GM12801 (cell line): ENCODE data around the gene IFT122.

Source experiments
- TF ChIP-seq, protein P1 (sequence below): IDR thresholded peaks from one replicate; pipeline ENCODE4 v1.5.1; 2011; ENCODE audit warnings: control low read depth; ENCODE audit not compliant: insufficient read length; ENCODE audit errors: extremely low read depth

IFT122 gene

DNA sequence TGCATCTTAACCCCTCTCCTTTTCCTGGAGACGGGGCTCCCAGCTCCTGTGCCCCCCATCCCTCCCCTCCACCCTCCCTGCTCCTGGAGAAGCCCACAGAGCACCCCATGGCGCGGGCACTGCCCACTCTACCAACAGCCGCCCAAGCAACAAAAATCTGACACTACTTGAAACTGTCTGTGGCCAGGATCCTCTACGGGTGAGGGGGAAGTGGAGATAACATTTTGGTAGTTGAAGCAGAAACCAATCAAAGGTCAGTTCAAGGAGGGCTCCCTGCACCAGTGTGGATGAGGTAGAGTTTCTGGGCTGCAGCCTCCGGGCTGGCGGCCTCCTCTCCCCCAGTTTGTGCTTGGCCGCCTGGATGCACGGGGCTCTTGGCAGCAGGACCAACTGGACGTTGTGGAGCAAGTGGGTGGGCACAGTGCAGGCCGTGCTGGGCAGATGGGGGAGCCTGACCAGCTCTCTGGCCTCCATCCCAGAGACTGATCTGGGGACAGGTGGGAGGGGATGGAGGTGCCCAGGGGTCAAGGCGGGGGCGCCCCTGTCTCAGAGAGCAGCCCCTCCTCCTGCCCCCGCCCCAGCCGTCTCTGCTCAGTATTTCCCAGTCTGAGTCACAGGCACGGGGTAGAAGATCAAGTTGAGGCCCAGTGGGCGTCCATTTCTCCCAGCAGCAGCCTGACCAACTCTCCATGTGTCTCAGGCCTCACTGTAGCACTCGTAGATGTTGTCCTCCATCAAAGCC lies 115.8 kb downstream of the IFT122 start:
- TF ChIP-seq, protein P1, sequence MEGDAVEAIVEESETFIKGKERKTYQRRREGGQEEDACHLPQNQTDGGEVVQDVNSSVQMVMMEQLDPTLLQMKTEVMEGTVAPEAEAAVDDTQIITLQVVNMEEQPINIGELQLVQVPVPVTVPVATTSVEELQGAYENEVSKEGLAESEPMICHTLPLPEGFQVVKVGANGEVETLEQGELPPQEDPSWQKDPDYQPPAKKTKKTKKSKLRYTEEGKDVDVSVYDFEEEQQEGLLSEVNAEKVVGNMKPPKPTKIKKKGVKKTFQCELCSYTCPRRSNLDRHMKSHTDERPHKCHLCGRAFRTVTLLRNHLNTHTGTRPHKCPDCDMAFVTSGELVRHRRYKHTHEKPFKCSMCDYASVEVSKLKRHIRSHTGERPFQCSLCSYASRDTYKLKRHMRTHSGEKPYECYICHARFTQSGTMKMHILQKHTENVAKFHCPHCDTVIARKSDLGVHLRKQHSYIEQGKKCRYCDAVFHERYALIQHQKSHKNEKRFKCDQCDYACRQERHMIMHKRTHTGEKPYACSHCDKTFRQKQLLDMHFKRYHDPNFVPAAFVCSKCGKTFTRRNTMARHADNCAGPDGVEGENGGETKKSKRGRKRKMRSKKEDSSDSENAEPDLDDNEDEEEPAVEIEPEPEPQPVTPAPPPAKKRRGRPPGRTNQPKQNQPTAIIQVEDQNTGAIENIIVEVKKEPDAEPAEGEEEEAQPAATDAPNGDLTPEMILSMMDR: no peak

DNA sequence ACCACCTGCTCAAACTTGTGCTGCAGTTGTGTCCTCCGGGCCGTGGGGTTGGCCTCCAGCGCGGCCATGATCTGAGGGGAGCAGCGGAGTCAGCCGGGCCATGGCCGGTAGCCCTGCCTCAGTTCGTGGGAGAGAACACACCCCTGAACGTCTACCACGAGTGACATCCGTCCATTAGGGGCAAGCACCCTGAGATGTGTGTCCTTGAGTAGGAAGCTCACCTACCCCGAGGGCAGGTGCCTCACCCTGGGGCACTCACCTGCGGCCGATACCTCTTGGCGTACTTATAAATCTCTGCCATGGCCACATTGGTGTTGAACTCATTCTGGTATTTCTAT lies 116.3 kb downstream of the IFT122 start:
- TF ChIP-seq, protein P1: no peak

DNA sequence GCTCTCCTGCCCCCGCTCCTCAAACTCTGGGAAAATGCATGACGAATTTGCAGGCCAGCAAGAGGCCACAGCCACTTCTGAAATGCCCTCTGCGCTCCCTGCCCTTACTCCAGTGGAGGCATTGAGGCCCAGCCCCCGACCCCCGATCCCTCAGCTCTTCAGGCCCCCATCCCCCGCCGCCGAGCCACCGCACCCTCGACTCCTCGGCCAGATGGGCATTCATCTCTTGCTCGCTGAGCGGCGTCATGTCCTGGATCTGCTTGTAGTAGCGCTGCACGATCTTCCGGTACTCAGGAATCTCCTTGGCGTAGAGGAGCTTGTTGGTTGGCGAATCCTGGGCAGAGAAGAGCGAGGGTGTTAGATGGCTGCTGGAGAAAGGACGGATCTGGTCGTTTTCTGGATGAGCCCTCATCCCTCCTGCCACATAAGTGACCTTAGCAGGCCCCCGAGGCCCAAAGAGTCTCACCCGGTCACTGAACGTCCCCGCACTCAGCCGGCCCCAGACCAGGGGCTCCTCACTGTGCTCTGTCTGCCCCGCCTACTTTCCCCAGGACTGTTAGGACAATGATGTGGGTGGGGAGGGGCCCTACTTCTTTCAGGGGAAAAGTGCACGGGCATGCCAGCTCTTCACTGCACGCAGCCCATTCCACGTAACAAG lies 117.0 kb downstream of the IFT122 start:
- TF ChIP-seq, protein P1: no peak

DNA sequence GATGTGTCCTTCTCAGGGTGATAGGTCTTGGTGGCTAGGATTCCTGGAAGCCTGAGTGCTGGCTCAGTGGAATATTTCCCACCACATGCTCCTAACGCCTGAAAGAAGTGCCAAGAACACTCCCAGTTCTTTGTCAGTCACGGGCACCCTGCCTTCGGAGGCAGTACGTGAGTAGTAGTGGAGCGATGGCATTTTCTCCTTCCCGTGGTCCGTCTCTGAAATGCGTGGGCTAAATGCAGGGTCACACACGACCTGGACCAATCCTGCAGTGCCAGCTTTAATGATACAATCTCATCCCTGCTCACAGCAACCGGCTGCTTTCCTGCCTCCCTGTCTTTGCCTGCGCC lies 117.5 kb downstream of the IFT122 start:
- TF ChIP-seq, protein P1: no peak

DNA sequence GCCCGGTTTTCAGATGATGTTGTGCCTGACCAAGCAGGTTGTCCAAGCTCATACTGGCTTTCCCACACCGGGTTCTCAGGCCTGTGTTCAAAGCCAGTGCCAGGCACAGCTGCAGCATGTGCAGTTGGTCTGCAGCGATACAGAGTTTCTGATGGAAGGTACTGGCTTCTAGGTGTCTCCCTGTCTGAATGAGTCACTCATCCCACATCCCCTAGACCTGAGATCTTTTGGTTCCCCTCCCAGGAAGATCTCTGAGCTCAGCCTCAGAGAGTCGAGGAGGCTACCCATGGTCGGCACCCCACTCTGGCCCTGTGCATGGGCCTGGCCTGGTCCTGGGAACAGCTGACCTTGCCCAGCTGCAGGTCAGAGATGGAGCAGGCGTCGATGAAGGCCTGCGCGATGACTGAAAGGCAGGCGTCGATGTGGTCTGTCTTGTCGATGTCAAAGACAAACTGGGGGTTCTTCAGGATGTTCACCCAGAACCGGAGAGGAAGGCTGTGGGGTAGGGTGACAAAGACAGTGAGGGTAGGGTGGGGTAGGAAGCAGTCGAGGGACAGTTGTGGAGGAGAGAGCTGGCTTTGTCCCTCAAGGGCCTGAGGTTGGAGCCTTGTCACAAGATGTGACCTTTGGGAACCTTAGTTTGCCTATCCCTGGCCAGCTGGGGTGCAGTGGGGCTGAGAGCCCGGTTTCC lies 118.2 kb downstream of the IFT122 start:
- TF ChIP-seq, protein P1: no peak

DNA sequence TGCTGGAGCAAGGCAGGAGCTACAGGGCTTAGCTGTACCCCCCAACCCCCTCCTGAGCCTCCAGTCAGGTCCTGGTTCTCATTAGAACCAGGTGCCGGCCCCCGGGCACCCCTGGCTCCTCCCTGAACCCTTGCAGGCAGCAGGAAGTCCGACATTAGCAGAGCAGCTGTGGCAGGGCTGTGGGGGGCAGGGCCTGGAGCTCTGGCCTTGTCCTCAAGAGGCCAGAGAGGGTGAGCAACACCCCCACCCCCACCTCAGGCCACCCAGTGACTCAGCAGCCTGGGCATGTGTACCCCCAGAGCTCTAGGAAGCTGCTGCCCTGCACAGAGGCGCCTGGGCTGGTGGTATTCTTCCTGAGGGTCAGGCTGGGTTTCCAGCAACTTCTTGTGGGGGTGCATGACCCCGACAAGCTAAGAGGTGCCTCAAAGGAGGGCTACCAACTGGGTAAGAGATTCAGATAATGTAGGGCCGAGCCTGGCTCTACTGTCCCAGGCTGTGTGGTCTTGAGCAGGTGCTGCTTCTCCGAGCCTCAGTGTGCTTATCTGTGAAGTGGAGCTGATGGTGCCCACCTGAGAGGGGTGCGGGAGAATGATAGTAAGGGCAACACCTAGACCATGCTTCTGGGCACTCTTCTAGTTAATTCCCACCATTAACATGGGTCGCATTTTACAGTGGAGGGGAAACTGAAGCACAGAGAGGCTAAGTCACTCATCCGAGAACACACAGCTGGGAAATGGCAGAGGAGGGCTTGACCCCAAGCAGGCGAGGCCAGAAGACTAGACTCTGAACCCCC lies 118.9 kb downstream of the IFT122 start:
- TF ChIP-seq, protein P1: no peak

DNA sequence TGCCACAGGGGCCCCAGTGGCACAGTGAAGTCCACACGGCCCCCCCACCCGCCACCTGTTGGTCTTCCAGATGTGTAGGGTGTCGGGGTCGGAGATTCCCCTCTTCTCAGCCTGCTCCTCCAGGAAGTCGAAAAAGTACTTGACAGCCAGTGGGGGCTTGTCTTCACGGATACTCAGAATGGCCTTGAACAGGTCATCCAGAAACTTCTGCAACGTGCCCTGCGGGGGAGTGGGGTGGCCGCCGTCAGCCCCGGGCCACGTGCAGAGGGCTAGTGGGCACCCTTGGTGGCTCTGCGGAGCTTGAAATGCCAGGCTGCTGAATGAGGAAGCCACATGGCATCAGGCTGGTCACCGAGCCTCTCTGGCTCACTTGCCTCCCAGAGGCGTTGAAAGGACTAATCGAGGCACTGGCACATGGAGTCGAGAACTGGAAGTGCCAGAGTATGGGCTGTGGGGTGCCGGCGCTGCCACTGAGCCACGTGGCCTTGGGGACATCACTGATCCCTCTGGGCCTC lies 119.6 kb downstream of the IFT122 start:
- TF ChIP-seq, protein P1: no peak
